SU-DHL-6 (cell line): ENCODE data around the gene DCAF5.

Experiments
- EZH2phosphoT487 ChIP-seq: fragments of 200-600 bp; sonication (generic), shearing (Covaris generic); conservative IDR thresholded peaks from 2 replicates; pipeline ENCODE4 v1.6.1; 2018; ENCODE audit warnings: mild to moderate bottlenecking, antibody characterized with exemption, low read length, moderate library complexity, mixed read lengths
- TF ChIP-seq, protein P1 (sequence below): fragments of 200-600 bp; sonication (generic); IDR thresholded peaks from one replicate; pipeline ENCODE4 v1.5.1; 2017; ENCODE audit warnings: antibody characterized with exemption, mild to moderate bottlenecking, low read length, moderate library complexity; ENCODE audit not compliant: insufficient read depth, poor library complexity, severe bottlenecking

DNA sequence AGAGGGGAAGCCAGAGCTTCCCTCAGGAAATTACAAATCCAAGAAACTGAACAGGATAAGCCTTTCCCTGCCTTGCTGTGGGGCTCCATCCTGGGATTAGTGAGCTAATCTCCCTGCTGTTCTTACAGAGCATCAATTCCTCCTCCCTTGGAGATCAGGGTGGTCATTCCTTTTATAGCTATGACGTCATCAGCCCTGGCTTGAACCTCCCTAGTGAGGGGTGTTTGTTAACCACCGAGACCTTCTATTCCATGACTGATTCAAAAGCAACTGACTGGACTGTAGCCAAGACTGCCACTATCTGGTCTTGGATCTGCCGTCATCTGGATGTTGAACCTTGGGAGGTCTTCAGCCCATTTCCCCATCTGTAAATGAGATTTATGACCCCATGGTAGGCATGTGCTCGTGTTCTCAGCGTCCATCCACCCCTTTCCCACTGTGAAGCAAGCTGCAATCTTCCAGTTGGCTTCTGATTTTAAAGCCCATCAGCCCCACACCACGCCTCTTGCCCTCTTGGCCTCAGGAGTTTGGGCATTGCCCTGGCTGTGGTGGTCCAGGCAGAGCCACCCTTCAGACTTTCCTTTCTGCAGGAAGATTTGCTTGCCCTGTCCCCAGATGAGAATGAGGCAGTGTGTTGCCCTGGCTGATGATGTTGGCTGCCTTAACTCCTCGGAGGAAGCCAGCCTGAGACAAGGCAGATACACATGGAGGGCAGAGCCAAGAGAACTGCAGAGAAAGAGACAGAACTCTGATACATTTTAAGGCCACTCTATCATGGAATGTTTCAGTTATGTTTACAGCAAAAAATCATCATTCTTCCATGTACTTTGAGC is 114.2 kb downstream of the DCAF5 start:
- TF ChIP-seq, protein P1, sequence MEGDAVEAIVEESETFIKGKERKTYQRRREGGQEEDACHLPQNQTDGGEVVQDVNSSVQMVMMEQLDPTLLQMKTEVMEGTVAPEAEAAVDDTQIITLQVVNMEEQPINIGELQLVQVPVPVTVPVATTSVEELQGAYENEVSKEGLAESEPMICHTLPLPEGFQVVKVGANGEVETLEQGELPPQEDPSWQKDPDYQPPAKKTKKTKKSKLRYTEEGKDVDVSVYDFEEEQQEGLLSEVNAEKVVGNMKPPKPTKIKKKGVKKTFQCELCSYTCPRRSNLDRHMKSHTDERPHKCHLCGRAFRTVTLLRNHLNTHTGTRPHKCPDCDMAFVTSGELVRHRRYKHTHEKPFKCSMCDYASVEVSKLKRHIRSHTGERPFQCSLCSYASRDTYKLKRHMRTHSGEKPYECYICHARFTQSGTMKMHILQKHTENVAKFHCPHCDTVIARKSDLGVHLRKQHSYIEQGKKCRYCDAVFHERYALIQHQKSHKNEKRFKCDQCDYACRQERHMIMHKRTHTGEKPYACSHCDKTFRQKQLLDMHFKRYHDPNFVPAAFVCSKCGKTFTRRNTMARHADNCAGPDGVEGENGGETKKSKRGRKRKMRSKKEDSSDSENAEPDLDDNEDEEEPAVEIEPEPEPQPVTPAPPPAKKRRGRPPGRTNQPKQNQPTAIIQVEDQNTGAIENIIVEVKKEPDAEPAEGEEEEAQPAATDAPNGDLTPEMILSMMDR, result no peak
- TF ChIP-seq EZH2phosphoT487, result no peak
